Measurements from ENCODE around the gene NCOA7.

The NCOA7 gene

GRCh38 chr6:125939026-125939425 is 148.3 kb downstream of the NCOA7 start:
- H3K36me3 ChIP-seq (ENCODE audit: control insufficient read depth in 2 of 2, insufficient read depth in 2 of 2, low read length in 2 of 2): no peaks in the 10 kb centered on the region
- H3K27me3 ChIP-seq (ENCODE audit: control insufficient read depth in 1 of 2, insufficient read depth in 2 of 2, low read length in 2 of 2): no peaks in the 10 kb centered on the region
- no peaks in the 10 kb centered on the region for H3K4me1 ChIP-seq (ENCODE audit: control insufficient read depth, insufficient read depth, low read length)
- no peak overlapping the region for H3K4me3 ChIP-seq (ENCODE audit: low read length in 2 of 2)
- H3K9ac ChIP-seq (ENCODE audit: low read length in 2 of 2): no peak overlapping the region
- H3K9me3 ChIP-seq (ENCODE audit: control insufficient read depth in 2 of 2, low read length in 2 of 2): no peaks in the 10 kb centered on the region
- no peak overlapping the region for H3K27ac ChIP-seq (ENCODE audit: low read length)

- H3K27me3 ChIP-seq (ENCODE audit: control insufficient read depth in 1 of 2, insufficient read depth in 2 of 2, low read length in 2 of 2): no peaks in the 10 kb centered on the region
- no peak overlapping the region for H3K9ac ChIP-seq (ENCODE audit: low read length in 2 of 2)
- H3K36me3 ChIP-seq (ENCODE audit: control insufficient read depth in 2 of 2, insufficient read depth in 2 of 2, low read length in 2 of 2): no peaks in the 10 kb centered on the region
- no peaks in the 10 kb centered on the region for H3K4me1 ChIP-seq (ENCODE audit: control insufficient read depth, insufficient read depth, low read length)
- no peak overlapping the region for H3K4me3 ChIP-seq (ENCODE audit: low read length in 2 of 2)
- H3K27ac ChIP-seq (ENCODE audit: low read length): no peak overlapping the region
- no peaks in the 10 kb centered on the region for H3K9me3 ChIP-seq (ENCODE audit: control insufficient read depth in 2 of 2, low read length in 2 of 2)
Observed at GRCh38 chr6:125939791-125940190, 149.0 kb downstream of the NCOA7 start.

- Histone ChIP-seq H3K4me3 (ENCODE audit: low read length in 2 of 2) (no peak overlapping the region), H3K27ac (ENCODE audit: low read length) (no peak overlapping the region), H3K9me3 (ENCODE audit: control insufficient read depth in 2 of 2, low read length in 2 of 2) (no peaks in the 10 kb centered on the region), H3K27me3 (ENCODE audit: control insufficient read depth in 1 of 2, insufficient read depth in 2 of 2, low read length in 2 of 2) (no peaks in the 10 kb centered on the region), H3K9ac (ENCODE audit: low read length in 2 of 2) (no peak overlapping the region), H3K36me3 (ENCODE audit: control insufficient read depth in 2 of 2, insufficient read depth in 2 of 2, low read length in 2 of 2) (no peaks in the 10 kb centered on the region), H3K4me1 (ENCODE audit: control insufficient read depth, insufficient read depth, low read length) (no peaks in the 10 kb centered on the region)
Observed at GRCh38 chr6:125940247-125941041, 149.7 kb downstream of the NCOA7 start.

- no peaks in the 10 kb centered on the region for H3K4me1 ChIP-seq (ENCODE audit: control insufficient read depth, insufficient read depth, low read length)
- no peaks in the 10 kb centered on the region for H3K36me3 ChIP-seq (ENCODE audit: control insufficient read depth in 2 of 2, insufficient read depth in 2 of 2, low read length in 2 of 2)
- no peak overlapping the region for H3K27ac ChIP-seq (ENCODE audit: low read length)
- H3K27me3 ChIP-seq (ENCODE audit: control insufficient read depth in 1 of 2, insufficient read depth in 2 of 2, low read length in 2 of 2): no peaks in the 10 kb centered on the region
- H3K4me3 ChIP-seq (ENCODE audit: low read length in 2 of 2): no peak overlapping the region
- no peak overlapping the region for H3K9ac ChIP-seq (ENCODE audit: low read length in 2 of 2)
- H3K9me3 ChIP-seq (ENCODE audit: control insufficient read depth in 2 of 2, low read length in 2 of 2): no peaks in the 10 kb centered on the region
Observed at GRCh38 chr6:125942672-125943527, 152.1 kb downstream of the NCOA7 start.

- Histone ChIP-seq H3K27me3 (ENCODE audit: control insufficient read depth in 1 of 2, insufficient read depth in 2 of 2, low read length in 2 of 2) (no peaks in the 10 kb centered on the region), H3K9me3 (ENCODE audit: control insufficient read depth in 2 of 2, low read length in 2 of 2) (no peaks in the 10 kb centered on the region), H3K4me3 (ENCODE audit: low read length in 2 of 2) (no peak overlapping the region), H3K9ac (ENCODE audit: low read length in 2 of 2) (no peak overlapping the region), H3K27ac (ENCODE audit: low read length) (no peak overlapping the region), H3K36me3 (ENCODE audit: control insufficient read depth in 2 of 2, insufficient read depth in 2 of 2, low read length in 2 of 2) (no peaks in the 10 kb centered on the region), H3K4me1 (ENCODE audit: control insufficient read depth, insufficient read depth, low read length) (no peaks in the 10 kb centered on the region)
Observed at GRCh38 chr6:125943528-125944433, 153.0 kb downstream of the NCOA7 start.

- H3K27me3 ChIP-seq (ENCODE audit: control insufficient read depth in 1 of 2, insufficient read depth in 2 of 2, low read length in 2 of 2): no peaks in the 10 kb centered on the region
- no peak overlapping the region for H3K4me3 ChIP-seq (ENCODE audit: low read length in 2 of 2)
- H3K4me1 ChIP-seq (ENCODE audit: control insufficient read depth, insufficient read depth, low read length): no peaks in the 10 kb centered on the region
- H3K27ac ChIP-seq (ENCODE audit: low read length): no peak overlapping the region
- no peak overlapping the region for H3K9ac ChIP-seq (ENCODE audit: low read length in 2 of 2)
- no peaks in the 10 kb centered on the region for H3K36me3 ChIP-seq (ENCODE audit: control insufficient read depth in 2 of 2, insufficient read depth in 2 of 2, low read length in 2 of 2)
- no peaks in the 10 kb centered on the region for H3K9me3 ChIP-seq (ENCODE audit: control insufficient read depth in 2 of 2, low read length in 2 of 2)
Observed at GRCh38 chr6:125944434-125944816, 153.7 kb downstream of the NCOA7 start.

GRCh38 chr6:125944896-125945295 is 154.1 kb downstream of the NCOA7 start:
- Histone ChIP-seq H3K9me3 (ENCODE audit: control insufficient read depth in 2 of 2, low read length in 2 of 2) (no peaks in the 10 kb centered on the region), H3K27me3 (ENCODE audit: control insufficient read depth in 1 of 2, insufficient read depth in 2 of 2, low read length in 2 of 2) (no peaks in the 10 kb centered on the region), H3K36me3 (ENCODE audit: control insufficient read depth in 2 of 2, insufficient read depth in 2 of 2, low read length in 2 of 2) (no peaks in the 10 kb centered on the region), H3K4me1 (ENCODE audit: control insufficient read depth, insufficient read depth, low read length) (no peaks in the 10 kb centered on the region), H3K4me3 (ENCODE audit: low read length in 2 of 2) (no peak overlapping the region), H3K27ac (ENCODE audit: low read length) (no peak overlapping the region), H3K9ac (ENCODE audit: low read length in 2 of 2) (no peak overlapping the region)

- H3K27me3 ChIP-seq (ENCODE audit: control insufficient read depth in 1 of 2, insufficient read depth in 2 of 2, low read length in 2 of 2): no peaks in the 10 kb centered on the region
- H3K9ac ChIP-seq (ENCODE audit: low read length in 2 of 2): no peak overlapping the region
- no peak overlapping the region for H3K4me3 ChIP-seq (ENCODE audit: low read length in 2 of 2)
- no peaks in the 10 kb centered on the region for H3K9me3 ChIP-seq (ENCODE audit: control insufficient read depth in 2 of 2, low read length in 2 of 2)
- no peaks in the 10 kb centered on the region for H3K4me1 ChIP-seq (ENCODE audit: control insufficient read depth, insufficient read depth, low read length)
- no peaks in the 10 kb centered on the region for H3K36me3 ChIP-seq (ENCODE audit: control insufficient read depth in 2 of 2, insufficient read depth in 2 of 2, low read length in 2 of 2)
- H3K27ac ChIP-seq (ENCODE audit: low read length): no peak overlapping the region
Observed at GRCh38 chr6:125945378-125946141, 154.8 kb downstream of the NCOA7 start.

- no peak overlapping the region for H3K4me3 ChIP-seq (ENCODE audit: low read length in 2 of 2)
- H3K36me3 ChIP-seq (ENCODE audit: control insufficient read depth in 2 of 2, insufficient read depth in 2 of 2, low read length in 2 of 2): no peaks in the 10 kb centered on the region
- no peak overlapping the region for H3K27ac ChIP-seq (ENCODE audit: low read length)
- no peaks in the 10 kb centered on the region for H3K27me3 ChIP-seq (ENCODE audit: control insufficient read depth in 1 of 2, insufficient read depth in 2 of 2, low read length in 2 of 2)
- H3K9ac ChIP-seq (ENCODE audit: low read length in 2 of 2): no peak overlapping the region
- H3K9me3 ChIP-seq (ENCODE audit: control insufficient read depth in 2 of 2, low read length in 2 of 2): no peaks in the 10 kb centered on the region
- no peaks in the 10 kb centered on the region for H3K4me1 ChIP-seq (ENCODE audit: control insufficient read depth, insufficient read depth, low read length)
Observed at GRCh38 chr6:125947615-125948014, 156.9 kb downstream of the NCOA7 start.

GRCh38 chr6:125948455-125948854 is 157.7 kb downstream of the NCOA7 start:
- Histone ChIP-seq H3K4me3 (ENCODE audit: low read length in 2 of 2) (no peak overlapping the region), H3K36me3 (ENCODE audit: control insufficient read depth in 2 of 2, insufficient read depth in 2 of 2, low read length in 2 of 2) (no peaks in the 10 kb centered on the region), H3K27me3 (ENCODE audit: control insufficient read depth in 1 of 2, insufficient read depth in 2 of 2, low read length in 2 of 2) (peaks cover 0 to 4% of the 10 kb centered on the region in 2 donors), H3K27ac (ENCODE audit: low read length) (no peak overlapping the region), H3K4me1 (ENCODE audit: control insufficient read depth, insufficient read depth, low read length) (no peaks in the 10 kb centered on the region), H3K9ac (ENCODE audit: low read length in 2 of 2) (no peak overlapping the region), H3K9me3 (ENCODE audit: control insufficient read depth in 2 of 2, low read length in 2 of 2) (no peaks in the 10 kb centered on the region)

Measured in stomach smooth muscle (tissue), 2 donors.